Measurements from ENCODE around the gene GSG1L2. TPM values are rescaled to one million over a fixed set of nuclear protein-coding genes. Genes with fewer than 3 reads are reported as not detected.

Gene GSG1L2
- total RNA-seq, 1 donor from 2014 or later, result not detected

GRCh38 chr17:9817086-9817485 is 4.8 kb downstream of the GSG1L2 start:
- Mint-ChIP-seq H3K4me3 (ENCODE audit: unreplicated experiment) (no peak overlapping the region), H3K9me3 (ENCODE audit: low read depth) (no peaks in the 10 kb centered on the region), H3K27ac (ENCODE audit: unreplicated experiment) (no peak overlapping the region), H3K4me1 (ENCODE audit: low read depth) (peaks cover 15% of the 10 kb centered on the region), H3K27me3 (ENCODE audit: low read depth) (no peaks in the 10 kb centered on the region), H3K36me3 (ENCODE audit: low read depth) (no peaks in the 10 kb centered on the region)
- TF ChIP-seq CTCF (IDR thresholded peaks at IDR 0.05), result no peak
- no peak for DNase-seq (ENCODE audit: low spot score)

DNA sequence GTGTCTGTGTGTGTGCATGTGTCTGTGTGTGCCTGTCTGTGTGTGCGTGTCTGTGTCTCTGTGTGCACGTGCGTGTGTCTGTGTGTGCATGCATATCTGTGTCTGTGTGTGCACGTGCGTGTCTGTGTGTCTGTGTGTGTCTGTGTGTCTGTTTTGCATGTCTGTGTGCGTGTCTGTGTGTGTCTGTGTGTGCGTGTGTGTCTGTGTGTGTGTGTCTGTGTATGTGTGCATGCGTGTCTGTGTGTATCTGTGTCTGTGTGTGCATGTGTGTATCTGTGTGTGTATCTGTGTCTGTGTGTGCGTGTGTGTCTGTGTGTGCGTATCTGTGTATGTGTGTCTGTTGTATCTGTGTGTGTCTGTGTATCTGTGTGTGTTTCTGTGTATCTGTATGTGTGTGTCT is 5.4 kb downstream of the GSG1L2 start:
- Mint-ChIP-seq H3K4me3 (ENCODE audit: unreplicated experiment) (no peak overlapping the region), H3K27ac (ENCODE audit: unreplicated experiment) (no peak overlapping the region), H3K27me3 (ENCODE audit: low read depth) (no peaks in the 10 kb centered on the region), H3K4me1 (ENCODE audit: low read depth) (peaks cover 15% of the 10 kb centered on the region), H3K36me3 (ENCODE audit: low read depth) (no peaks in the 10 kb centered on the region), H3K9me3 (ENCODE audit: low read depth) (no peaks in the 10 kb centered on the region)
- TF ChIP-seq CTCF (IDR thresholded peaks at IDR 0.05), result no peak
- no peak for DNase-seq (ENCODE audit: low spot score)

- H3K4me3 Mint-ChIP-seq (ENCODE audit: unreplicated experiment), result no peak overlapping the region
- H3K27me3 Mint-ChIP-seq (ENCODE audit: low read depth), result no peaks in the 10 kb centered on the region
- H3K9me3 Mint-ChIP-seq (ENCODE audit: low read depth), result no peaks in the 10 kb centered on the region
Measured at GRCh38 chr17:9814337-9814945, 7.4 kb downstream of the GSG1L2 start.

GRCh38 chr17:9813166-9813565 is 8.7 kb downstream of the GSG1L2 start:
- Mint-ChIP-seq H3K27ac (ENCODE audit: unreplicated experiment) (no peak overlapping the region), H3K27me3 (ENCODE audit: low read depth) (no peaks in the 10 kb centered on the region)

More at GRCh38 chr17:9814337-9814945, 7.4 kb downstream of the GSG1L2 start:
- DNase-seq (ENCODE audit: low spot score), result no peak
- no peaks in the 10 kb centered on the region for H3K36me3 Mint-ChIP-seq (ENCODE audit: low read depth)
- no peak overlapping the region for H3K27ac Mint-ChIP-seq (ENCODE audit: unreplicated experiment)
- TF ChIP-seq CTCF (IDR thresholded peaks at IDR 0.05), result no peak
- peaks cover 3% of the 10 kb centered on the region for H3K4me1 Mint-ChIP-seq (ENCODE audit: low read depth)

DNA sequence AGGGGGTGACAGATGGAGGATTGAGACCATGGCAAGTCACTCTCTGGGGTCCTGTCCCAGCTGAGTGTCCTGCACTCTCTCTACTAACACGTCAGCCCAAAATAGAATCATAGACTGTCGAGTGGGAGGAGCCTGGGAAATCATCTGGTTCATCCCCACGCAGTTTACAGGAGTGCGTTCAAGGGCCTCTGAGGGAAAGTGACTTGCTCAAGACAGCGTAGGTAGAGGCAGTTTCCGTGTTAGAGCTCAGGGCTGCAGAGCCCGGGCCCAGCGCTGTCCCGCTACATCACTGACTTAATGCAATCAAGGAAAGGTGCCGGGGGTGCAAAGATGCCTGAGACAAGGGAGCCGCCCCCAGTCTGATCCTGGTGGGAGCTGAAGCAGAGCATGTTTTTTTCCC is 10.3 kb downstream of the GSG1L2 start:
- Mint-ChIP-seq H3K4me1 (ENCODE audit: low read depth) (no peaks in the 10 kb centered on the region), H3K27ac (ENCODE audit: unreplicated experiment) (no peak overlapping the region), H3K27me3 (ENCODE audit: low read depth) (no peaks in the 10 kb centered on the region), H3K36me3 (ENCODE audit: low read depth) (no peaks in the 10 kb centered on the region), H3K9me3 (ENCODE audit: low read depth) (no peaks in the 10 kb centered on the region), H3K4me3 (ENCODE audit: unreplicated experiment) (no peak overlapping the region)
- no peak for DNase-seq (ENCODE audit: low spot score)
- TF ChIP-seq CTCF (IDR thresholded peaks at IDR 0.05), result no peak

More at GRCh38 chr17:9813166-9813565, 8.7 kb downstream of the GSG1L2 start:
- Mint-ChIP-seq H3K4me1 (ENCODE audit: low read depth) (no peaks in the 10 kb centered on the region), H3K36me3 (ENCODE audit: low read depth) (no peaks in the 10 kb centered on the region), H3K4me3 (ENCODE audit: unreplicated experiment) (no peak overlapping the region), H3K9me3 (ENCODE audit: low read depth) (no peaks in the 10 kb centered on the region)
- no peak for DNase-seq (ENCODE audit: low spot score)
- TF ChIP-seq CTCF (IDR thresholded peaks at IDR 0.05), result no peak

Measured in chondrocyte (in vitro differentiated cells).